SK-N-SH treated with all-trans-retinoic acid at 6 μM for 48 hours (cell line): ENCODE measurements around the gene GPRASP2.
"Not testable (repeated sequence)": the region's sequence is repeated elsewhere in the genome, so short reads cannot be mapped to it uniquely, and the experiment has no call there.

Experiments used
- ATAC-seq: fragments of 200-7000 bp; cut with Tn5 transposase; 3 replicates; pipeline ENCODE4 v1.9.1; 2020; ENCODE audit warnings: mild to moderate bottlenecking, moderate library complexity
- ARNTL ChIP-seq: fragments of 450-650 bp; formaldehyde crosslinking; IDR thresholded peaks from 2 replicates; pipeline ENCODE4 v1.5.0; 2020; ENCODE audit warnings: low read depth, mild to moderate bottlenecking, moderate library complexity, borderline replicate concordance
- BACH2 ChIP-seq: fragments of 250-450 bp; sonication (Bioruptor Pico); IDR thresholded peaks from 2 replicates; pipeline ENCODE4 v1.9.0; 2021; ENCODE audit warnings: mild to moderate bottlenecking, borderline replicate concordance
- CSDC2 ChIP-seq: fragments of 250-450 bp; sonication (Bioruptor Pico); IDR thresholded peaks from 2 replicates; pipeline ENCODE4 v1.5.0; 2020; ENCODE audit warnings: mild to moderate bottlenecking, moderate library complexity
- ESRRG ChIP-seq: fragments of 250-450 bp; sonication (Bioruptor Pico); IDR thresholded peaks from 2 replicates; pipeline ENCODE4 v1.6.1; 2021; ENCODE audit warnings: mild to moderate bottlenecking
- GLIS3 ChIP-seq: fragments of 250-450 bp; sonication (Bioruptor Pico); IDR thresholded peaks from 2 replicates; pipeline ENCODE4 v1.5.0; 2020; ENCODE audit warnings: mild to moderate bottlenecking, moderate library complexity
- ISL1 ChIP-seq: fragments of 250-450 bp; sonication (Bioruptor Pico); IDR thresholded peaks from 2 replicates; pipeline ENCODE4 v2.1.2; 2022; ENCODE audit warnings: mild to moderate bottlenecking, moderate library complexity
- OSR1 ChIP-seq: fragments of 250-450 bp; sonication (Bioruptor Pico); IDR thresholded peaks from 2 replicates; pipeline ENCODE4 v1.8.0; 2022; ENCODE audit warnings: moderate library complexity, mild to moderate bottlenecking, inconsistent platforms
- PPARA ChIP-seq: fragments of 250-450 bp; sonication (Bioruptor Pico); IDR thresholded peaks from 2 replicates; pipeline ENCODE4 v1.5.0; 2020; ENCODE audit warnings: mild to moderate bottlenecking, borderline replicate concordance
- RARB ChIP-seq: fragments of 250-450 bp; sonication (Bioruptor Pico); IDR thresholded peaks from 2 replicates; pipeline ENCODE4 v1.8.0; 2021; ENCODE audit warnings: mild to moderate bottlenecking, moderate library complexity
- SNAI2 ChIP-seq: fragments of 250-450 bp; sonication (Bioruptor Pico); IDR thresholded peaks from 2 replicates; pipeline ENCODE4 v1.5.0; 2020; ENCODE audit warnings: mild to moderate bottlenecking, moderate library complexity
- TCF4 ChIP-seq: fragments of 250-450 bp; sonication (Bioruptor Pico); IDR thresholded peaks from 2 replicates; pipeline ENCODE4 v1.8.0; 2021; ENCODE audit warnings: mild to moderate bottlenecking, moderate library complexity, borderline replicate concordance
- TOX ChIP-seq: fragments of 250-450 bp; sonication (Bioruptor Pico); IDR thresholded peaks from 2 replicates; pipeline ENCODE4 v1.8.0; 2021; ENCODE audit warnings: mild to moderate bottlenecking, moderate library complexity, borderline replicate concordance
- ZFP3 ChIP-seq: fragments of 250-450 bp; sonication (Bioruptor Pico); IDR thresholded peaks from 2 replicates; pipeline ENCODE4 v1.5.0; 2020; ENCODE audit warnings: mild to moderate bottlenecking, moderate library complexity
- ZFP30 ChIP-seq: fragments of 450-650 bp; formaldehyde crosslinking; IDR thresholded peaks from 2 replicates; pipeline ENCODE4 v1.5.0; 2022; ENCODE audit warnings: mild to moderate bottlenecking, moderate library complexity
- ZNF565 ChIP-seq: fragments of 450-650 bp; formaldehyde crosslinking; conservative IDR thresholded peaks from 2 replicates; pipeline ENCODE4 v1.5.0; 2020; ENCODE audit warnings: low read depth, mild to moderate bottlenecking, moderate library complexity
- ZNF70 ChIP-seq: fragments of 450-650 bp; formaldehyde crosslinking; IDR thresholded peaks from 2 replicates; pipeline ENCODE4 v1.5.0; 2020; ENCODE audit warnings: mild to moderate bottlenecking, moderate library complexity
- ZNF8 ChIP-seq: fragments of 450-650 bp; formaldehyde crosslinking; IDR thresholded peaks from 2 replicates; pipeline ENCODE4 v1.5.0; 2020; ENCODE audit warnings: mild to moderate bottlenecking, moderate library complexity
- TF ChIP-seq, protein P1 (sequence below): fragments of 250-450 bp; sonication (Bioruptor Pico); IDR thresholded peaks from 2 replicates; pipeline ENCODE4 v1.5.1; 2020; ENCODE audit warnings: low read depth, mild to moderate bottlenecking, moderate library complexity
- TF ChIP-seq, protein P2 (sequence below): fragments of 250-450 bp; sonication (Bioruptor Pico); IDR thresholded peaks from 2 replicates; pipeline ENCODE4 v1.8.0; 2020; ENCODE audit warnings: mild to moderate bottlenecking, moderate library complexity, borderline replicate concordance
- TF ChIP-seq, protein P3 (sequence below): fragments of 250-450 bp; sonication (Bioruptor Pico); IDR thresholded peaks from 2 replicates; pipeline ENCODE4 v1.8.0; 2021; ENCODE audit warnings: low read depth, mild to moderate bottlenecking, moderate library complexity, borderline replicate concordance

GPRASP2 gene

GRCh38 chrX:102712216-102712966 is at the start of gene GPRASP2:
Gene GPRASP2, plus strand, starts transcription at chrX:102712448. Its CDS starts 2,422 bp downstream, at chrX:102714870.
- no peak for TF ChIP-seq OSR1 (CRISPR knock-in tag)
- no peak for TF ChIP-seq ESRRG (CRISPR knock-in tag)
- TF ChIP-seq SNAI2 (CRISPR knock-in tag): no peak
- TF ChIP-seq TCF4: no peak
- TF ChIP-seq, protein P1, sequence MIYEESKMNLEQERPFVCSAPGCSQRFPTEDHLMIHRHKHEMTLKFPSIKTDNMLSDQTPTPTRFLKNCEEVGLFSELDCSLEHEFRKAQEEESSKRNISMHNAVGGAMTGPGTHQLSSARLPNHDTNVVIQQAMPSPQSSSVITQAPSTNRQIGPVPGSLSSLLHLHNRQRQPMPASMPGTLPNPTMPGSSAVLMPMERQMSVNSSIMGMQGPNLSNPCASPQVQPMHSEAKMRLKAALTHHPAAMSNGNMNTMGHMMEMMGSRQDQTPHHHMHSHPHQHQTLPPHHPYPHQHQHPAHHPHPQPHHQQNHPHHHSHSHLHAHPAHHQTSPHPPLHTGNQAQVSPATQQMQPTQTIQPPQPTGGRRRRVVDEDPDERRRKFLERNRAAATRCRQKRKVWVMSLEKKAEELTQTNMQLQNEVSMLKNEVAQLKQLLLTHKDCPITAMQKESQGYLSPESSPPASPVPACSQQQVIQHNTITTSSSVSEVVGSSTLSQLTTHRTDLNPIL (CRISPR knock-in tag): no peak
- TF ChIP-seq, protein P2, sequence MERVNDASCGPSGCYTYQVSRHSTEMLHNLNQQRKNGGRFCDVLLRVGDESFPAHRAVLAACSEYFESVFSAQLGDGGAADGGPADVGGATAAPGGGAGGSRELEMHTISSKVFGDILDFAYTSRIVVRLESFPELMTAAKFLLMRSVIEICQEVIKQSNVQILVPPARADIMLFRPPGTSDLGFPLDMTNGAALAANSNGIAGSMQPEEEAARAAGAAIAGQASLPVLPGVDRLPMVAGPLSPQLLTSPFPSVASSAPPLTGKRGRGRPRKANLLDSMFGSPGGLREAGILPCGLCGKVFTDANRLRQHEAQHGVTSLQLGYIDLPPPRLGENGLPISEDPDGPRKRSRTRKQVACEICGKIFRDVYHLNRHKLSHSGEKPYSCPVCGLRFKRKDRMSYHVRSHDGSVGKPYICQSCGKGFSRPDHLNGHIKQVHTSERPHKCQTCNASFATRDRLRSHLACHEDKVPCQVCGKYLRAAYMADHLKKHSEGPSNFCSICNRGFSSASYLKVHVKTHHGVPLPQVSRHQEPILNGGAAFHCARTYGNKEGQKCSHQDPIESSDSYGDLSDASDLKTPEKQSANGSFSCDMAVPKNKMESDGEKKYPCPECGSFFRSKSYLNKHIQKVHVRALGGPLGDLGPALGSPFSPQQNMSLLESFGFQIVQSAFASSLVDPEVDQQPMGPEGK (CRISPR knock-in tag): no peak
- no peak for TF ChIP-seq ZNF565 (CRISPR knock-in tag)
- TF ChIP-seq ZFP3 (CRISPR knock-in tag): no peak
- no peak for TF ChIP-seq ZNF8 (CRISPR knock-in tag)
- no peak for TF ChIP-seq PPARA (CRISPR knock-in tag)
- no peak for TF ChIP-seq ZNF70
- no peak for TF ChIP-seq RARB
- TF ChIP-seq GLIS3: no peak
- ATAC-seq: peak; percentile 86

- not testable (repeated sequence) for ATAC-seq
- peak; percentile 64 for TF ChIP-seq ZNF8 (CRISPR knock-in tag)
Observed at GRCh38 chrX:102663820-102664219, 48.4 kb upstream of the GPRASP2 start.

- not testable (repeated sequence) for ATAC-seq
Observed at GRCh38 chrX:102667034-102667433, 45.2 kb upstream of the GPRASP2 start.

DNA sequence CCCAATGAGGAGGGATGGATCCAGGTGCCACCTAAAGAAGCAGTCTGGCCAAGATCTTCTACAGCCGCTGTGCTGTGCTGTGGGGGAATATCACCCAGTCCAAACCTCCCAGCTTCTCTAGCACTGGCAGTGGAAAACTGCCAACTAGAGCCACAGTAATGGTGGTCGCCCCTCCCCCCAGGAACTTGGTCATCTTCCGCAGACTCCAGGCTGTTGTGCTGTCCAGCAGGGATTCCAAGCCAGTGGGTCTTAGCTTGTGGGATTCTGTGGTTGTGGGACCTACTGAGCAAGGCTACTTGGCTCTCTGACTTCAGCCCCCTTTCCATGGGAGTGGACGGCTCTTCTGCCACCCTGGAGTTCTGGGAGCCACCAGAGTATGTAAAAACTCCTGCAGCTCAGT is 42.7 kb upstream of the GPRASP2 start:
- TF ChIP-seq ARNTL (CRISPR knock-in tag): no peak
- no peak for TF ChIP-seq TOX (CRISPR knock-in tag)
- TF ChIP-seq ZFP3 (CRISPR knock-in tag): no peak
- TF ChIP-seq GLIS3: no peak
- no peak for TF ChIP-seq CSDC2 (CRISPR knock-in tag)
- TF ChIP-seq ZFP30: no peak
- TF ChIP-seq PPARA (CRISPR knock-in tag): no peak
- no peak for TF ChIP-seq BACH2
- no peak for TF ChIP-seq ZNF70
- no peak for TF ChIP-seq ISL1 (CRISPR knock-in tag)
- TF ChIP-seq TCF4: no peak
- TF ChIP-seq, protein P1 (CRISPR knock-in tag): no peak
- TF ChIP-seq ZNF8 (CRISPR knock-in tag): no peak
- no peak for ATAC-seq

DNA sequence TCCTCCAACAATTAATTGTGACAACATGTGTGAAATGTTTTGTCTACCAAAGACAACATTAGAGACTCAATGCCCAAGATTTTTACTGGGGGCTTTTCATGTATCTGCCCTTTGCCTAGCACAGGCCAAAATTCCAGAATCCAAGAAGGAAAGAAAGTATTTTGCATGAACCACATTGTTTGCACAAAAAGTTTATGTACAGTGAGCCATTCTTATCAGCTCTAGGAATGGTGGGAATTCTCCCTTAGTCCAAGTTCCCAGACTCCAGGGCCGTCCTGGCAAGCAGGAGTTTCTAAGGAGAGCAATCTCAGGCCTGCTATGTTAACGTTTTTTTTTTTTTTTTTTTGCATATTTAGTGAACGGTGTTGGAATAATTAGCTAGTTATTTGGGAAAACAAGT is 39.4 kb upstream of the GPRASP2 start:
- TF ChIP-seq, protein P1 (CRISPR knock-in tag): no peak
- TF ChIP-seq, protein P3, sequence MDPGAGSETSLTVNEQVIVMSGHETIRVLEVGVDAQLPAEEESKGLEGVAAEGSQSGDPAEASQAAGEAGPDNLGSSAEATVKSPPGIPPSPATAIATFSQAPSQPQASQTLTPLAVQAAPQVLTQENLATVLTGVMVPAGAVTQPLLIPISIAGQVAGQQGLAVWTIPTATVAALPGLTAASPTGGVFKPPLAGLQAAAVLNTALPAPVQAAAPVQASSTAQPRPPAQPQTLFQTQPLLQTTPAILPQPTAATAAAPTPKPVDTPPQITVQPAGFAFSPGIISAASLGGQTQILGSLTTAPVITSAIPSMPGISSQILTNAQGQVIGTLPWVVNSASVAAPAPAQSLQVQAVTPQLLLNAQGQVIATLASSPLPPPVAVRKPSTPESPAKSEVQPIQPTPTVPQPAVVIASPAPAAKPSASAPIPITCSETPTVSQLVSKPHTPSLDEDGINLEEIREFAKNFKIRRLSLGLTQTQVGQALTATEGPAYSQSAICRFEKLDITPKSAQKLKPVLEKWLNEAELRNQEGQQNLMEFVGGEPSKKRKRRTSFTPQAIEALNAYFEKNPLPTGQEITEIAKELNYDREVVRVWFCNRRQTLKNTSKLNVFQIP: no peak
- TF ChIP-seq, all 23 proteins: peak for 0
- no peak for ATAC-seq

- ATAC-seq: not testable (repeated sequence)
Observed at GRCh38 chrX:102677479-102677878, 34.8 kb upstream of the GPRASP2 start.
